GM03348 (cell line): ENCODE results near the gene STPG1.

ENCODE experiments used
- DNase-seq: peaks from one replicate; pipeline ENCODE4 v3.0.0; 2012; ENCODE audit warnings: low spot score

Gene STPG1

DNA sequence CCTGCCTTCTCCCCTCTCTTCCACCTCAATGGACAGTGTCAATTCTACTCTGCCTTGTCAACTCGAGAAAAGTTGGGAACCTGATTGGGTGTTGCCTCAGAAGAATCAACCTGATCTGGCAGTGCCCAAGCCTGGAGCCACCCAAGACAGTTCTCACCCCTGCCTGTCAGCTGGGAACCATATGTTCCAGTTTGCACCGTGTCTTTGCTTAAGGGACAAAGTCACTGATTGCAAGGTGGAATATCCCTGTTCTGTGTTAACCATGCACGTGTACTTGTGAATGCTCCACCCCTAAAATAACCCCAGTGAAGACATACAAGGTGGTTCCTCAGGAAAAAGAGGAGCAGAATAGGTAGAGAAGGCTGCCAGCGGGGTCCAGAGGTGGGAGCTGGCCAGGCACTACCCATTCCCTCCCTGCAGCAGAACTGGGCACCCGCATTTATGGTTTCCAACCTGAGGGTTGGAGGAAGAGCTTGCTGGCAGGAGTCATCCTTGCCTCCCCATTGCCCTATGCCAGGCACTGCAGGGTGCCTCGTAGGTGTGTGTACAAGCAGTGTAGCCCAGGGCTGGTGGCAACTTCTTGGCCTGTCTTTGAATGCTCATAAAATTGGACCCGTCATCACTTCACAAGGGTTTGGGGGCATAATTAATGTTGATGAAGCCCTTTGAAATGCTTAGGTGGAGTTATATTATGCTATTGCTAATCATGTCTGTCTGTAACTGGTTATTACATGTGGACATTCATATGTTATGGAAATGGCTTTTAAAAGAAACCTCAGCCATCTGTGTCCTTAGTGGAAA is 13.4 kb upstream of the STPG1 start:
- no peak for DNase-seq

DNA sequence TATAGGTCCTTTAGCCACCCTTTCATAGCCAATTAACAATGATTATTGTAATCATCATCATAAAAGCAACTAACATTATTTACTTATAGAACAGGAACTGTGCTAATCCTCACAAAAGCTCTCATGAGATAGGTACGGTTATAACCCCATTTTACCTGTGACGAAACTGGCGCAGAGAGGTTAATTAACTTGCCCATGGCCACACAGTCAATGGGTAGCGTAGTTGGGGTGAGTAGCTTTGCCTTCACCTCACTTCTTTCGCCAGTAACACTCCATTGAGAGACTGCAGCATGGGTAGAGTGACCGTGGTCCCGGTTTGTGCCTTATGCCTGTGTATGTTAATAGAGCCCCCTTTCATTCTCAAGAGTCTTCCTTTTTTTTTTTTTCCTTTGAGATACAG is 12.3 kb upstream of the STPG1 start:
- no peak for DNase-seq

DNA sequence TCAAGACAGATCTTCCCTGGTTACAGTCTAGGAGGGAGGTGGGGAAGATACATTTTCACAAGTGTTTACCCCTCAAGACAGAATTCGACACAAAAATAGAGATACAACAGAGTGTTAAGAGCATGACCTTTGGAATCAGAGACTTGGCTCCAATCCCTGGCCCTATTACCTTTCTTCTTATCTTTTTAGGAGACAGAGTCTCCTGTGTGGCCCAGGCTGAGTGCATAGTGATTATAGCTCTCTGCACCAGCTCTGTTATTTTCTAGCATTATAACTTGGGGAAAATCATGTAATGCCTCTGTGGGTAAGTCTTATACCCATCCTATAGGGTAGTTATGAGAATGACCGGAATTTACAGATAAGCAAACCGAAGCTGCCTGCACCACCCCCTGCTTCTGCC is 11.9 kb upstream of the STPG1 start:
- no peak for DNase-seq

DNA sequence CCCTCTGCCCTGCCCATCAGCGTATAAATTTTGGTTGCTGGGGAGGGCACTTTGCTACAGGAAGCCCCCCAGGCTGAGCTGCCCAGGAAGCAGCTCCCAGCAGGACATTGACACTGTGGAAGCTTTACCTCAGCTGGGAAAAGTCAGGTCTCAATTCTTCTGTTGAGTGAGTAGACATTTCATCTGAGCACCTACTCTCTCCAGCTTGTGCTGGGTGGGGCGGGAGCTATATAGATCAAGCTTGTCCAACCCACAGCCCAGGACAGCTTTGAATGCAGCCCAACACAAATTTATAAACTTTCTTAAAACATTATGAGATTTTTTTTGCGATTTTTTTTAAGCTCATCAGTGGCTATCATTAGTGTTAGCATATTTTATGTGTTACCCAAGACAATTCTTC is 11.4 kb upstream of the STPG1 start:
- no peak for DNase-seq

DNA sequence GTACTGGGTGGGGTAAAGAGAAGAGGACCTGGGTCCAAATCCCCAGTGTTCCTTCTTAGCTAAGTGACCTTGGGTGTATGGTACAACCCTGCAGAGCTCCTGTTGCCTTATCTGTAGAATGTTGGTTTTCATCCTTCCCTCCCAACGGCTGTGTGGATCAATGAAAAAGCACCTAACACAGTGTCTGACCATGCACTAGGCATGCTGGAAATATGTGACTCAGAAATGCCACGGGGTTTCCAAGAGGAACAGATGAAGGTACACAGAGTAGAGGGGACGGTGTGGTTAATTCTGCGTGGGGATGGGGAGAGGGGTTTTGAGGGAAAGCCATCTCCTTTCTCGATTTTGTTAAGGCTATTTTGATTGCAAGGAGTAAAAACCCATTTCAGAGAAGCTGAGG is 10.6 kb upstream of the STPG1 start:
- DNase-seq, result no peak

DNA sequence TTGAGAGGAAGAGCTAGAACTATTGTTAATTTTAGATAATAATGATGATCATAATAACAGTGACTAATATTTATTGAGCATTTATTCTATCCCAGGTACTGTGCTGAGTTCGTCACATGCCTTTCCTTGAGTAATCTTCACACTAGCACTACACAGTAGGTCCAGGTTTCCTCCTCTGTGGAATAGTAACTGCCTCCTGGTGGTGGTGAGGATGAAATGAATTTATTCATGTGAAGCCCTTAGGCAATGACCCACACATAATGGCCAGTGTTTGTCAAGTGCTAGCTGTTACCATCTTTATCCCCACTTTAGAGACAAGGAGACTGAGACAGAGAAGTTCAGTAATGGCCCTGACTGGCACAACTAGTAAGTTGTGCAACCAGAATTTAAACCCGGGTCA is 7.9 kb upstream of the STPG1 start:
- DNase-seq, result no peak

DNA sequence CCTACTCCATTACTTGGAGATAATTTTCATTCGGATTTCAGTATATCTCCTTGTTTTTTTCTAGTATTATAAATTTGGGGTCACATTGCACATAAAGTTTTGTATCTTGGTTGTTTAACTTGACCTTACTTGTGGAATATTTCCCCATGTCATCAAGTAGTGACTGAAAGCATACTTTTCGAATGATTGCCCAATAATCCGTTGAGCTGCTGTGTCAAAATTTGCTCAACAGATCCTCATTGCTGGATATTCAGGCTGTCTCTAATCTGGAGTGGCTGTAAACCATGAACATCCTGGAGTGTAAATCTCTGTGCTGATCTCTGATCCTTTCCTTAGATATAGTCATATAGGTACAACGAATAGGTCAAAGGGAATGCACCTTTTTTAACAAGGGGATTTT is 7.0 kb upstream of the STPG1 start:
- DNase-seq, result peak; percentile 23

DNA sequence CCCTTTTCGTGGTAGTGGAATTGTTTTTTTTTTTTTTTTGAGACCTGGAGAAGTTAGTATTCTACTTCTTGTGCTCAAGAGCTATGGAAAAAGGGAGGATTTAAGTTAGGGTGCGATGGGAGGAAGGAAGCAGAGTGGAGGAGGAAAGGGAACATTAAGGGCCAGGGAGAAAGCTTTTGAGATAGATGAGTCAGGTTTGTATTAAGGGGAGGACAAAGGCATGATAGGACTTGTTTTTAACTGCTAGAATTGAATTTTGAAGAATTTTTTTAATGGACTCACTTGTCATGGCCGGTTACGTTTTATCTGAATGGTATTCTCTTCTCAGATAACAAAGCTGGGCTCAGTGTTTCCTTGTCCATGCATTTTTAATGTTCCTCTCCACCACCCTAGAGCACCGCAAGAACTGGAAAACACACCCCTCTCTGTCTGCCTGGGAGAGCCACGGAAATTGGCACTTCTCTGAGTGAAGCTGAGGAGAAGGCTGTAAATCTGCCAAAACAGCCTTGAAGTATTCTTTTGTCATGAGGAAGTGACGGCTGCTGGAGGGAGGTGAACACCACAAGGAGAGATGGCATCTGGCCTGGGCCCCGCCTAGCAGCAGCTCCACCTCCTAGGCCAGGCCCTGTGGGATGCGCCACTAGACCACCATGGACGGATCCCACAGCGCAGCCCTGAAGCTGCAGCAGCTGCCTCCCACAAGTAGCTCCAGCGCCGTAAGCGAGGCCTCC is 5.5 kb upstream of the STPG1 start:
- DNase-seq, result no peak

DNA sequence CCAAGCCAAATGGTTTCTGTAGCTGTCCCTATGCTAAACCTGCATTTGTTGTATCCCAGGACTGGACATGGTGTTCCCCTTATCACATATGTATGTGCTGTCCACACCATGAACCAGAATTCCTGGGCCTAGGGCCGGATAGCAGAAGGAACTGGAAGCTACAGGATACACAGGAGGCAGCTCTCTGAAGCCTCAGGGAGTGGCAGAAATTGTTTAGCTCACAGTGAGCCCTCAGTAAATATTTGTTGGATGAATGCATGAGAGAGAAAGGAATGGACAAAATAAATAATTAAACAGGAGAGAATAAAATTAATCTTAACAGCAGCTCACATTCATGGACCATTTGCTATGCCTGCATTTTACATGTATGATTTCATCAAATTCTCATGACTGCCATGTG is 4.1 kb upstream of the STPG1 start:
- DNase-seq, result peak; percentile 24

DNA sequence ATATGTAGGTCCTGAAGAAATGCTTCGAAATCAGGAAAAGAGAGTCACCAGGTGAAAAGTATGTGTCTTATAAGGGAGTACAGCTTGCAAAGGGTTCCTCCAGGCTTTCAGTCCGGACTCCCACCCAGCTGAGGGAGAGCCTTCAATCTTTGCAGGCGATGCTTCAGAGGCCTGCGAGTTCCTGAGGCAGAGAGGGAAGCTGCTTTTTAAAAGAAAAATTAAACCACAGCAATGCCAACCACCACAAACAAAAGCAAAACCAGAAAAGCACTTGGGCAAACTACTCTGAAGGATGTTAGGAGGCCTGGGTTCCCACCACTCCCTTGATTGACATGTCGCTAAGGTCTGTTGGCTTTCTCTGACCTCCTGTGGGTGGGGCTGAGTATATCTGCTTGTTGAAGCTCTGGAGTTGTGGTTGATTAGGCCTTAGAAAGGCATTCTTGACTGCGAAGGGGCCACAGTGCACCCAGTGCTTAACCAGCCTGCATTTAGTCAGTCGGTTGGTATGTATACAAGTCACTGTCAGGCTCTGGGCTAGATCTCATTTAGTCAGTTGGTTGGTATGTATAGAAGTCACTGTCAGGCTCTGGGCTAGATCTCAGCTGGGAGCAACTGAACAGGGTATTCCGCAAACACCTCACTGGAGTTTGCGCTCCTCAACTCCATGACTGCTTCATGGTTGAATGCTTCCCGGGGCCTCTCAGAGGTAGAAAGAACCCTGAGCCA is 3.2 kb upstream of the STPG1 start:
- DNase-seq, result peak; percentile 81

DNA sequence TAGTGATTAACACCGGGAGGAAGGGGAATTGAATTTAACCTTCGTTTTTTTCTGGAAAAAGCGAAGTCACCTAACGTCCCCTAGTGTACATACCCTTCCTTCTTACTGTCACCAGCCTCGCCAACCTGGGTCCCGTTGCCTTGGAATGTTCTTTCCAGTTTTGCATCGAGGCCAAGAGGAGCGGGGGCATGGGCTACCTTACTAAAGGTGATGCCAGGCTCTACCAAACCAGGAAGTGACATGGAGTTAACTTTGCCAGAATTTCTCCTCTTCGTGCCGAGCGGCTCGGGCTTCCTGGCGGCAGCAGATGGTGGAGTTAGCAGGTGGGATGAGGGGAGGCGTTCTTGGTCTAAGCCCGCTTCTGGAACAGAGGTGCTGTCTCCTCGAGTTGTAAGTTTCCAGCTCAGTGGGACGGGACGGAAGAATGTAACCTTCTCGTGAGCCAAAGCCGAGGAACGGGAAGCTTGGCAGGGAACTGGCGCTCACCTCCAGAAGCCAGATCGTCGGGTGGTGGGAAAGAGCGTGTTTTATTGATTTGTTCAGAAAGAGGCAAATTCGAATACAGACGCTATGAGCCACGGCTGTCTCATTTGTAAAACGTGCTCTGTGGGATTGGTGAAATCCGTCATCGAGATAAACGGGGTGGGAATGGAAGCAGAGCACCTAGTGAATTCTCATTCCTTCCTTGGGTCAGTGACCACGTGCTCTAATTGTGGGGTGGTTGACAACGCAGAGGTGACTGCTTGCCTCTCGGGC is 2.5 kb upstream of the STPG1 start:
- peak; percentile 28 for DNase-seq

DNA sequence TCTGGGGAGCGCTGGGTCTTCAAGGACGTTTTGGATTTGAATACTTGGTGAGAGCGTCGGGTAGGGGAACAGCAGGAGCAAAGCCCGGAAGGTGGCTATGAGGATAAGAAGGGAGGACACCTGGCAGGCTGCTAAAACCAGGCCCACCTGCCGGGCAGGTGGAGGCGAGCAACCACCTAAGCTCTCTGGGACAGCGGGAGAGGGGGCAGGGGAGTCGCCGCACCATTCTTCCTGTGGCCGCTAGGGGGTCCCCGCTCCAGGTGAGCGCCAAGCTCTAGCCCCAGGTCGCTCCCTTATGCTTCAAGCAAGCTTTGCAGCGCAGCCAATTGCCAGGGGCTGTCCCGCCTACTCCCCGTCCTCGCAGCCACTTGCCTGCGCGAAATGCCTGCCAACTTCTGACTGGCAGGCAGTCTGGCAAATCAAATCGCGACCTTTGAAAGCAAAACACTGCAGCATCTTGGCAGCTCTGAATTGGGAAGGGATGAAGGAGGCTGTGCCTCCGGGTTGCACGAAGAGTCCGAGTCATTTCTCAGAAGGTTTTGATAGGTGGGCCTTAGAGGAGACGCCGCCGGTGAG is 1.8 kb upstream of the STPG1 start, which contains the start of gene NIPAL3:
Gene NIPAL3, plus strand, starts transcription at position 469 of the 576 bp plus-strand sequence. CDS start 3,746 bp downstream, outside the sequence.
- DNase-seq, result peak; percentile 96

DNA sequence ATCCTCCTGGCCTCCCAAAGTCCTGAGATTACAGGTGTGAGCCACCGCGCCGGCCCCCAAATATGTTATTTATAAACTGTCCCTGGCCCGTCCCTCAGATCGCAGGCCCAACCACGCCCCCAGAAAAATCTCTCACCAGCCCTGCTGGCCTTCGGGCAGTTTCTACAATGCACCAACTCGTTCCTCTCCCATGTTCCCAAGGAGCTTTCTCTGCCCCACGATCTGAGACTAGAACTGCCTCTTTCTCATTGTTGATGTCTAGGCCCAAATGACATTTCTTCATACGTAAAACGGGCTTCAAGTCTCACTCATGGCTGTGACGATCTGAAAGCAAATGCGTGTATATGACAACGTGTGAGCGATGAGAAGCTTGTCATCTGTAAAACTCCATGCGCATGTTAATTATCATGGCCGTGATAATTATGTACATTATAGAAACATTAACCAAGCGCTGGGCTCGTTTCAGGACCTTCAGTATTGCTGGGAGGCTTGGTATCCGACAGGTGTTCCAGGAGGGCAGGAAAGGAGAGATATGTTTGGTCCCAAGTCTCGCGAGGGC is 1.3 kb upstream of the STPG1 start:
- no peak for DNase-seq

DNA sequence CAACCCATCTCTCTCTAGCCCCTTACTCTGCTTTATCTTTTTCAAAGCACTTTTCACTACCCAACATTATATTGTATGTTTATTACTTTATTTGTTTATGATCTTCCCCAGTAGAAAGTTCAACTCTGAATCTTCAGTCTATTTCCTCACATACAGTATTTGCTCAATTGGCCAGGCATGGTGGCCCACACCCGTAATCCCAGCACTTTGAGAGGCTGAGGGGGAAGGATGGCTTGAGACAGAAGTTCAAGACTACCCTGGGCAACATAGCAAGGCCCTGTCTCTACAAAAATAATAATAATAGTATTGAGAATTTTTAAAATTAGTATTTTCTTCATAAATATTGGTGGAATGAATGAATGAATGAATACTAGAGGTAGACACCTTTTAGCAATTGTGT is 1.2 kb downstream of the STPG1 start:
- DNase-seq, result no peak

DNA sequence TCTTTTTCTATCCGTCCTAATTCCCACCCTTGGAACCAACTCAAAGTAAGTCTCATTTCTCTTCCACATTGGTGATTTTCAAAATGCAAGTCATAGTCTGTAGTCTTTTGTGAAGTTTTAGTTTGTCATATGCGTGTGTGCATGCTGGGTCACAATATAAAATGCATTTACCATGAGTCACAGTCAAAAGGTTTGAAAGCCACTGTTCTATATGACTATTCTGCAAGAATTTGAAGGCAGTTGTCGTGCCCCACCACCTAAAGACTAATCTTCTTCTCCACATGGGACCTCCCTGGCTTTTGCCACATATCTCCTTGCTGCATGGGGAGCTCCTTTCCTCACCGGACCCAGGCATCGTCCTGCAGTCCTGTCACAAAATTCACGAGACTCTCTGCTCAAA is 1.6 kb downstream of the STPG1 start:
- no peak for DNase-seq

DNA sequence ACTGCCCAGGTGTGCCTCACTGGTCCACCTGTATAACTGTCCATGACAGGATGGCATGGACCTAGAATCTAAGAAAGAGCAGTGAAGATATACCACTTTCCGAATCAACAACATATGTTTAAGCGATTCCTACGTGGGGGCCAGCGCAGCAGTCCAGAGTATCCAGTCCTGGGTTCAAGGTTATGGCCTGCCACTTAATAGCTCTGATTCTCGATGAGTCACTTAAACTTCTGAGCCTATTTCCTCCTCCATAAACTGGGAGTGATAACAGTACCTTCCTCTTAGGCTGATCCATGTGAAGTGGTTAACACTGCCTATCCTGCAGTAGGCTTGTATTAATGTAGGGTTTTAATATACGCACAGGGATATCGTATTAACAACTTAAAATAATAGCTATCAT is 2.8 kb downstream of the STPG1 start:
- no peak for DNase-seq

DNA sequence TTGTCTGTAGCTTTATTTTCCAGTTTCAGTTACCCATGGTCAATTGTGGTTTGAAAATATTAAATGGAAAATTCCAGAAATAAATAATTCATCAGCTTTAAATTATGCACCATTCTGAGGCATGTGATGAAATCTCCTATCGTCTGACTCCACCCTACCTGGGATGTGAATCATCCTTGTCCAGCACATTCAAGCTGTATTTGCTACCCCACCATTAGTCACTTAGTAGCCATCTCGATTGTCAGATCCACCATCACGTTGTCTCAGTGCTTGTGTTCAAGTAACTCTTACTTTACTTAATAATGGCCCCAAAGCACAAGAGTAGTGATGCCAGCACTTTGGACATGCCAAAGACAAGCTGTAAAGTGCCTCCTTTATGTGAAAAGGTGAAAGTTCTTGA is 4.0 kb downstream of the STPG1 start:
- peak; percentile 67 for DNase-seq

DNA sequence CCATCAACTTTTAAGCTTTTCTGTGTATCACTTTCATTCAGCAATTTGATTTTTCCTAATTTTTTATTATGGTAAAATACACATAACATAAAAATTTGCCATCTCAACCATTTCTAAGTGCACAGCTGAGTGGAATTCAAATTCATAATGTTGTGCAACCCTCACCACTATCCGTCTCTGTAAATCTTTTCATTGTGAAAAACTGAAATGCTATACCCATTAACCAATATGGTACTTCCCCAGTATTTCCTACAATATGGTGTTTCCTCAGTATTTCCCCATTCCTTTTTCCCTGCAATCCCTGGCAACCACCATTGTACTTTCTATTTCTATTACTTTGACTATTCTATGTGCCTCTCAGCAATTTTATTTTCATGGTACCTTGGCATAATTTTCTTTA is 6.8 kb downstream of the STPG1 start:
- no peak for DNase-seq

DNA sequence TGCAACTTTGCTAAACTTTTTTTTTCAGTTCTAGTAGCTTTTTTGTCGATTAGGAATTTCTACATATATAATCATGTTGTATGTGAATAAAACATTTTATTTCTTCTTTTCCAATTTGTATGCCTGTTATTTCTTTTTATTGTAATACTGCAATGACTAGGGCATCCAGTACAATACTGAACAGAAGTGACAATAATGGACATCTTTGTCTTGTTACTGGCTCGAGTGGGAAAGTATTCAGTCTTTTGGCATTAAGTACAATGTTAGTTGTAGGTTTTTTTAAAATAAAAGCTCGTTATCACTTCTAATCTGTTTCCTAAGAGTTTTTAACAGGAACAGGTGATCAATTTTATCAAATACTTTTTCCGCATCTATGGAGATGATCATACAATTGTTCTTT is 9.8 kb downstream of the STPG1 start:
- no peak for DNase-seq

DNA sequence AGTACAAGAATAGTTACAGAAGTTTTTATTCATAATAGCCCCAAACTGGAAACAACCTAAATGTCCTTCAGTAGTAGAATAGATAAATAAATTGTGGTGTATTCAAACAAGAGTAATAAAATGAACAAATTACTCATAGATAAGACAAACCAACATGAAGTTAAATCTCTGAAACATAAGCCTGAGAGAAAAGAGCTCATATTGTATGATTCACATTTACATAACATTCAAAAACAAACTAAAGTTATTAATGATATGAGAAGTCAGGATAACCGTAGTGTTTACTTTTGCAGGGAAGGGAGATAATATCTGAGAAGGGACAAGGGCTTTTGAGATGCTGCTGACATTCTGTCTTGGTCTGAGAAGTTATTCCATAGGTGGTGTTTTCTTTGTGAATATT is 13.5 kb downstream of the STPG1 start:
- no peak for DNase-seq

DNA sequence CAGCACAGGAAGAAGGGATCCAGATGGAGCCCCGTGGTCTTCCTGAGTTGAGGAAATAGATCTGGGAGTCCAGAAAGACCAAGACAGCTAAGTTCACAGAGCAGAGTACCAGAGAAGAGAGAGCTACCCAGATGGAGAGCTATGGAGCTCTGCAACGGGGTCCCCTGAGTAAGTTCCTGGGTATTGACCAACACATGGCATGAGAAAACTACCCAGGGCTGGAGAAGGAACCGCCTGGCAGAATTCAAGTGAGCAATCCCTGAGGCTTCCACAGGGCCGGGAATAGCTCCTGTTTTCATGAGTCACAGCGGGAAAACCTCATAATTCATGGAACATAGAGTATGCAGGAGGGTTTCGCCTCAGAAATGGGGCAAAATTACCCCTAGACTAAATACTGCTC is 19.7 kb downstream of the STPG1 start:
- peak; percentile 80 for DNase-seq
